Left ventricle myocardium inferior (tissue), 1 donor: ENCODE results near the gene KIAA1958. TPM values are rescaled to one million over a fixed set of nuclear protein-coding genes. Genes with fewer than 3 reads are reported as not detected.

Experiments
- DNase-seq: peaks from one replicate; pipeline ENCODE4 v3.0.0-alpha.2; 2020
- H3K27ac ChIP-seq: fragments of 200-600 bp; replicated peaks from 2 replicates; pipeline ENCODE4 v1.8.0; 2021
- H3K27me3 ChIP-seq: fragments of 200-600 bp; 2 replicates; pipeline ENCODE4 v1.8.0; 2021; ENCODE audit warnings: low read depth
- H3K36me3 ChIP-seq: fragments of 200-600 bp; 2 replicates; pipeline ENCODE4 v1.8.0; 2021
- H3K4me1 ChIP-seq: fragments of 200-600 bp; 2 replicates; pipeline ENCODE4 v1.8.0; 2021
- H3K4me3 ChIP-seq: fragments of 200-600 bp; 2 replicates; pipeline ENCODE4 v1.8.0; 2021; ENCODE audit warnings: mild to moderate bottlenecking, moderate library complexity
- H3K9me3 ChIP-seq: fragments of 200-600 bp; replicated peaks from 2 replicates; pipeline ENCODE4 v1.8.0; 2021
- intact Hi-C: fragments of 100-400 bp; cut with micrococcal nuclease; formaldehyde crosslinking; loops from one replicate; pipeline ENCODE4 v1.11.0; 2022
- total RNA-seq: library from RNA; stranded (reverse); fragmentation: NEBNext Ultra II Directional; extraction: Animal tissue kit (Norgen Biotek cat#: 25700); gene quantifications from one replicate; pipeline ENCODE4 v1.2.1, GENCODE V29; 2021
- TF ChIP-seq, protein P1 (sequence below): fragments of 200-600 bp; IDR thresholded peaks from 2 replicates; pipeline ENCODE4 v1.8.0; 2021; ENCODE audit warnings: antibody characterized with exemption, mild to moderate bottlenecking, borderline replicate concordance
- donor health status: DM: no; HTN: yes; CAD: no; lungs with severe emphysema.

KIAA1958 gene
- total RNA-seq, 1 donor from 2014 or later: 5.6 TPM

DNA sequence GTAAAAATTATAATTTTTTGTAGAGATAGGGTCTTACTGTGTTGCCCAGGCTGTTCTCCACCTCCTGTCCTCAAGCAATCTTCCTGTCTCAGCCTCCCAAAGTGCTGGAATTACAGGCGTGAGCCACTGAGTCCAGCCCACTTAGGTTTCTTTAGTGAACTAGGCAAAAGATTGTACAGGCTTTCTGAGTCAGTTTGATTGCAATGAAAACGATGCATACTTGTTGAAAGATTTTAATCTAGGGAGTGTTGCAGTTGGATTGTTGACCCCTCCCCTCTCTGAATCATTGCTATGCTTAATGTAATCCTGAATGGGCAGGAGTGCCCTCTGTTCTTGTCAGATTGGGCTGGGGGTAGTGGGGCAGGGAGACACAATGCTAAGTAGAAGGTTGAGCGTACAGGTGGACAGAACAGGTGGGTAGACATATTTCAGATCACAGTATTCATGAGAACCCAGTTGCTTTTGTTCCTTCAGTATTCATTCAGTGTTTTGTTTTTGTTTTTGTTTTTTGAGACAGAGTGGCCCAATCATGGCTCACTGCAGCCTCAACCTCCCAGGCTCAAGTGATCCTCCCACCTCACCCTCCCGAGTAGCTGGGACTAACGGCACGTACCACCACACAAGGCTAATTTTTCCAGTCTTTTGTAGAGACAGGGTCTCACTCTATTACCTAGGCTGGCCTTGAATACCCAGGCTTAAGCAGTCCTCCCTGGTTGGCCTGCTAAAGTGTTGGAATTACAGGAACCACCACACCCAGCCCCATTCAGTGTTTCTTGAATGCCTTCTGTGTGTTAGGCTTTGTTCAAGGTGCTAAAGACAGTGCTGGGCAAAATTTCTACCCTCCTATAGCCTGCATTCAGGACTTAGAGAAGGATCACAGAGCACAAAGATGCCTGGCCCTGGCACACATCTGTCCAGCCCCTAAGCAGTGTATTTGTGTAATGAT, 70.1 kb downstream of the KIAA1958 start:
- intact Hi-C loops: no loop called here
- no peaks in the 10 kb centered on the region for H3K36me3 ChIP-seq
- H3K4me3 ChIP-seq: no peak overlapping the region
- H3K27me3 ChIP-seq: no peaks in the 10 kb centered on the region
- DNase-seq: no peak
- peaks cover 31% of the 10 kb centered on the region for H3K4me1 ChIP-seq
- no peaks in the 10 kb centered on the region for H3K9me3 ChIP-seq
- TF ChIP-seq, protein P1, sequence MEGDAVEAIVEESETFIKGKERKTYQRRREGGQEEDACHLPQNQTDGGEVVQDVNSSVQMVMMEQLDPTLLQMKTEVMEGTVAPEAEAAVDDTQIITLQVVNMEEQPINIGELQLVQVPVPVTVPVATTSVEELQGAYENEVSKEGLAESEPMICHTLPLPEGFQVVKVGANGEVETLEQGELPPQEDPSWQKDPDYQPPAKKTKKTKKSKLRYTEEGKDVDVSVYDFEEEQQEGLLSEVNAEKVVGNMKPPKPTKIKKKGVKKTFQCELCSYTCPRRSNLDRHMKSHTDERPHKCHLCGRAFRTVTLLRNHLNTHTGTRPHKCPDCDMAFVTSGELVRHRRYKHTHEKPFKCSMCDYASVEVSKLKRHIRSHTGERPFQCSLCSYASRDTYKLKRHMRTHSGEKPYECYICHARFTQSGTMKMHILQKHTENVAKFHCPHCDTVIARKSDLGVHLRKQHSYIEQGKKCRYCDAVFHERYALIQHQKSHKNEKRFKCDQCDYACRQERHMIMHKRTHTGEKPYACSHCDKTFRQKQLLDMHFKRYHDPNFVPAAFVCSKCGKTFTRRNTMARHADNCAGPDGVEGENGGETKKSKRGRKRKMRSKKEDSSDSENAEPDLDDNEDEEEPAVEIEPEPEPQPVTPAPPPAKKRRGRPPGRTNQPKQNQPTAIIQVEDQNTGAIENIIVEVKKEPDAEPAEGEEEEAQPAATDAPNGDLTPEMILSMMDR: no peak
- H3K27ac ChIP-seq: no peak overlapping the region

DNA sequence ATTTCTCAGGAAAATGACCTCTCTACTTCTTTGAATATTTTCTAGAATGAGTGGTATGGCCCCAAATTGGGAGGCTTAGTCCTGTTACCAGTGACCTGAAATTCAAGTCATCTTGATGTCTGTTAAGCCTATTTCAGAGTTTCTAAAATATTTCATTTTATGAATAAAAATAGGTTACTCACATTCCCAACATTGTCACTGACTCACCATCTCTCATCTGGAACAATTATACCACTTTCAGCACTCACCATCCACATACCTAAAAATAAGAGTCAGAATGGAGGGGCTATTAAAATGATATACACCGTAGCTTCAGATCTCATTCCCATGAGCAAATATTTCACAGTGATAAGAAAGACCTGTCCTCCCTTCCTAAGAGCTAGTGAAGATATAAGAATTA, 71.8 kb downstream of the KIAA1958 start:
- no peaks in the 10 kb centered on the region for H3K36me3 ChIP-seq
- H3K27me3 ChIP-seq: no peaks in the 10 kb centered on the region
- no peak overlapping the region for H3K27ac ChIP-seq
- no peak overlapping the region for H3K4me3 ChIP-seq
- TF ChIP-seq, protein P1: no peak
- H3K4me1 ChIP-seq: peaks cover 17% of the 10 kb centered on the region
- DNase-seq: no peak
- intact Hi-C loops: no loop called here
- no peaks in the 10 kb centered on the region for H3K9me3 ChIP-seq

DNA sequence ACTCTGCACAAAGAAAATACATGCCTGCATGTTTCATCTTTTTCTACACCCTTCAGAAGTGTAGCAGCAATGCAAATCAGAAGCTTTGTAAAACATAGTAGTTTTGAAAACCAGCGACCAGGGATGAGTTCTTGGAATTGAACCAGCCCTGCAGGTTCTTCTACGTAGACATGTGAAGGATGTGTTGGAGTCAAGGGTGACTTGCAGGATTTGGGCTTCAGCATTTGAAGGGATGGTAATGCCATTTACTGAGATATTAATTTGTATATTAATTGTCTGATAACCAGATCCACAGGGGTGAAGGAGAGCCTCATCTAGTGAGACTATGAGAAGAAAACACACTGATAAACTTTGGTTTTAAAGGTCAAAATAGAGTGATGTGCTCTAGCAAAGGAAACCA, 72.4 kb downstream of the KIAA1958 start:
- Histone ChIP-seq H3K36me3 (no peaks in the 10 kb centered on the region), H3K27ac (no peak overlapping the region), H3K27me3 (no peaks in the 10 kb centered on the region), H3K9me3 (no peaks in the 10 kb centered on the region), H3K4me3 (no peak overlapping the region), H3K4me1 (peaks cover 13% of the 10 kb centered on the region)
- no peak for DNase-seq
- TF ChIP-seq, protein P1: no peak
- intact Hi-C loops: no loop called here

DNA sequence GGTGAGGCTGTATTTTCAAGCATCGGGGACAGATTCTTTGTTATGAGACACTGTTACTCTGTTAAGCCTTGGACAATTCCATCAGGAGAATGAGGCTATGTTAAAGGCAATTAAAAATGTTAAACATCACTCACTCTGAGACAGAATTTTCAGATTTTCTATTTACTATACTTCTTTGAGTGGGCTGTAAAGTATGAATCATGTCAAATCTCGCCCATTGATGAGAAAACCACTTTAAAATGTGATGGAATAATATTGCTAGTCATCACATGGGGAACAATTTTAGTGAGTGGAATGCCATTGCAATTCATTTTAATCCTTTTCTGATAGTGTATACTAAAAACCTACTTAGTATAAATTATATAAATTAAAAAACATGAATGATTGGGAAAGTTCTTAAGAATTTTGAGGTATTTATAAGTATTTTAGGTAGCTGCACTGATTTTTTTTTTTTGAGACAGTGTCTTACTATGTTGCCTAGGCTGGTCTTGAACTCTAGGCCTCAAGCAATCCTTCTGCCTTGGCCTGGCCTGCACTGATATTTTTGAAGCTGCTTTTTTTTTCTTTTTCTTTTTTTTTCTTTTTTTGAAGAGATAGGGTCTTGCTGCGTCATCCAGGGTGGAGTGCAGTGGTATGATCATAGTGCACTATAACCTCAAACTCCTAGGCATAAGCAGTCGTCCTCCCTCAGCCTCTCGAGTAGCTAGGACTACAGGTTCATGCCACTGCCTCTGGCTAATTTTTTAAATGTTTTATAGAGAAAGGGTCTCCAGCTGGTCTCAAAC, 73.2 kb downstream of the KIAA1958 start:
- Histone ChIP-seq H3K36me3 (no peaks in the 10 kb centered on the region), H3K27ac (no peak overlapping the region), H3K4me1 (peaks cover 13% of the 10 kb centered on the region), H3K27me3 (no peaks in the 10 kb centered on the region), H3K4me3 (no peak overlapping the region), H3K9me3 (peaks cover 4% of the 10 kb centered on the region)
- TF ChIP-seq, protein P1: no peak
- no peak for DNase-seq
- intact Hi-C loops: no loop called here

- H3K27me3 ChIP-seq: no peaks in the 10 kb centered on the region
- H3K9me3 ChIP-seq: peaks cover 4% of the 10 kb centered on the region
- H3K27ac ChIP-seq: no peak overlapping the region
- H3K4me3 ChIP-seq: no peak overlapping the region
- intact Hi-C loops: no loop called here
- peaks cover 13% of the 10 kb centered on the region for H3K4me1 ChIP-seq
- TF ChIP-seq, protein P1: no peak
- no peak for DNase-seq
- H3K36me3 ChIP-seq: no peaks in the 10 kb centered on the region
Measured at GRCh38 chr9:112562235-112562958, 75.8 kb downstream of the KIAA1958 start.
